H1 (cell line): ENCODE measurements around the gene YBX2. TPM values are rescaled to one million over a fixed set of nuclear protein-coding genes. Genes with fewer than 3 reads are reported as not detected.

Experiments
- CTCF ChIA-PET: fragments of 300-600 bp; sonication (Branson Sonifier 250); formaldehyde crosslinking; loops from one replicate; lab custom pipeline; 2021; ENCODE audit not compliant: partially characterized antibody; lab: Charles Lee
- POLR2A ChIA-PET: fragments of 300-600 bp; sonication (Branson Sonifier 250); formaldehyde crosslinking; loops from one replicate; lab custom pipeline; 2021; ENCODE audit warnings: inconsistent platforms; ENCODE audit not compliant: partially characterized antibody; lab: Charles Lee
- DNase-seq, 2 experiments: peaks; one replicate each; pipeline versions ENCODE4 v3.0.0 to v3.0.0-alpha.2; 2010 to 2022; ENCODE audit warnings: low spot score in 2 of 2, low read depth in 1 of 2, mixed read lengths in 1 of 2
- FAIRE-seq: peaks from 2 replicates; lab custom pipeline; 2011; peaks lifted over from hg19 to GRCh38; lab: Jason Lieb, UNC
- H2AFZ ChIP-seq: 2 replicates; pipeline ENCODE4 v1.8.1; 2012; ENCODE audit warnings: low read length, inconsistent platforms
- H2AK5ac ChIP-seq: 2 replicates; pipeline ENCODE4 v1.6.1; 2013; ENCODE audit warnings: low read depth, low read length
- H2BK120ac ChIP-seq: replicated peaks from 2 replicates; pipeline ENCODE3; 2013; ENCODE audit warnings: low read depth, low read length, inconsistent platforms
- H2BK12ac ChIP-seq: 2 replicates; pipeline ENCODE4 v1.6.1; 2013; ENCODE audit warnings: low read depth, low read length
- H2BK15ac ChIP-seq: 2 replicates; pipeline ENCODE4 v1.6.1; 2013; ENCODE audit warnings: low read length
- H2BK20ac ChIP-seq: 2 replicates; pipeline ENCODE4 v1.6.1; 2013; ENCODE audit warnings: low read length
- H2BK5ac ChIP-seq: 2 replicates; pipeline ENCODE4 v1.6.1; 2013; ENCODE audit warnings: low read depth, low read length
- H3K14ac ChIP-seq: 2 replicates; pipeline ENCODE4 v1.6.1; 2013; ENCODE audit warnings: inconsistent platforms; ENCODE audit not compliant: insufficient read length
- H3K18ac ChIP-seq: 2 replicates; pipeline ENCODE4 v1.6.1; 2013; ENCODE audit warnings: low read length; ENCODE audit errors: extremely low read depth
- H3K23ac ChIP-seq: 2 replicates; pipeline ENCODE4 v1.6.1; 2013; ENCODE audit warnings: inconsistent platforms; ENCODE audit not compliant: insufficient read length
- H3K23me2 ChIP-seq: 2 replicates; pipeline ENCODE4 v1.6.1; 2013; ENCODE audit warnings: low read depth, low read length
- H3K27ac ChIP-seq: 2 replicates; pipeline ENCODE4 v1.6.1; 2011; ENCODE audit warnings: low read depth, low read length, inconsistent platforms
- H3K27me3 ChIP-seq, 4 experiments: replicated peaks in 1 of 4; 1 replicate in 1 of 4; 2 replicates in 3 of 4; pipeline versions ENCODE4 v1.6.1 to v1.8.1; 2011 to 2013; ENCODE audit warnings: low read length in 3 of 4, mild to moderate bottlenecking in 3 of 4, inconsistent platforms in 2 of 4, mixed read lengths in 2 of 4, moderate library complexity in 1 of 4; ENCODE audit not compliant: control insufficient read depth in 3 of 4, insufficient read depth in 3 of 4; ENCODE audit errors: extremely low read depth in 1 of 4
- H3K36me3 ChIP-seq, 4 experiments: 2 replicates each; pipeline versions ENCODE4 v1.6.1 to v1.8.1; 2011 to 2013; ENCODE audit warnings: mild to moderate bottlenecking in 4 of 4, low read length in 3 of 4, moderate library complexity in 2 of 4, control low read depth in 1 of 4, inconsistent platforms in 1 of 4; ENCODE audit not compliant: insufficient read depth in 4 of 4, control insufficient read depth in 2 of 4
- H3K4ac ChIP-seq: replicated peaks from 2 replicates; pipeline ENCODE3; 2013; ENCODE audit warnings: low read length, low read depth, mixed read lengths, inconsistent platforms; ENCODE audit not compliant: insufficient read length
- H3K4me1 ChIP-seq, 4 experiments: replicated peaks in 1 of 4; 1 replicate in 1 of 4; 2 replicates in 3 of 4; pipeline versions ENCODE4 v1.6.1 to v1.8.1; 2011 to 2013; ENCODE audit warnings: low read length in 3 of 4, inconsistent platforms in 2 of 4, mixed read lengths in 1 of 4; ENCODE audit not compliant: insufficient read depth in 4 of 4, control insufficient read depth in 3 of 4
- H3K4me2 ChIP-seq, 2 experiments: 2 replicates each; pipeline versions ENCODE4 v1.6.1 to v1.8.1; 2011 to 2013; ENCODE audit warnings: low read depth in 2 of 2, low read length in 2 of 2, control low read depth in 1 of 2, inconsistent platforms in 1 of 2, mild to moderate bottlenecking in 1 of 2; ENCODE audit not compliant: insufficient read depth in 1 of 2
- H3K4me3 ChIP-seq, 4 experiments: fragments of 200-600, 300-600 bp in 1 of 4; sonication (generic), shearing (Covaris generic), sonication (Bioruptor Twin) in 1 of 4; 2 replicates each; pipeline versions ENCODE4 v1.5.1 to v1.8.1; 2011 to 2016; ENCODE audit warnings: low read length in 4 of 4, low read depth in 3 of 4, control low read depth in 2 of 4, inconsistent platforms in 2 of 4, mild to moderate bottlenecking in 2 of 4, mixed read lengths in 1 of 4, moderate library complexity in 1 of 4; ENCODE audit not compliant: insufficient read depth in 2 of 4; ENCODE audit errors: extremely low read depth in 1 of 4
- H3K56ac ChIP-seq: replicated peaks from 2 replicates; pipeline ENCODE3; 2013; ENCODE audit warnings: low read depth, mild to moderate bottlenecking, mixed read lengths, low read length, inconsistent platforms; ENCODE audit not compliant: insufficient read length
- H3K79me1 ChIP-seq: 2 replicates; pipeline ENCODE4 v1.6.1; 2013; ENCODE audit warnings: low read depth, low read length, control low read depth
- H3K79me2 ChIP-seq, 2 experiments: 2 replicates each; pipeline versions ENCODE4 v1.6.1 to v1.8.1; 2012 to 2013; ENCODE audit warnings: low read length in 2 of 2, mild to moderate bottlenecking in 2 of 2, inconsistent platforms in 1 of 2; ENCODE audit not compliant: insufficient read depth in 2 of 2, control insufficient read depth in 1 of 2
- H3K9ac ChIP-seq, 4 experiments: replicated peaks in 1 of 4; 1 replicate in 1 of 4; 2 replicates in 3 of 4; pipeline versions ENCODE4 v1.6.1 to v1.8.1; 2011 to 2013; ENCODE audit warnings: low read depth in 3 of 4, low read length in 3 of 4, control low read depth in 2 of 4, mild to moderate bottlenecking in 2 of 4, moderate library complexity in 2 of 4, inconsistent platforms in 1 of 4; ENCODE audit errors: extremely low read depth in 1 of 4
- H3K9me3 ChIP-seq, 2 experiments: 2 replicates each; pipeline versions ENCODE4 v1.6.1 to v1.8.1; 2012 to 2013; ENCODE audit warnings: mild to moderate bottlenecking in 2 of 2, moderate library complexity in 2 of 2, control low read depth in 1 of 2, inconsistent platforms in 1 of 2, low read depth in 1 of 2, low read length in 1 of 2, mixed read lengths in 1 of 2; ENCODE audit not compliant: insufficient read depth in 2 of 2
- H4K20me1 ChIP-seq, 2 experiments: replicated peaks in 1 of 2; 2 replicates each; pipeline versions ENCODE3 to v1.8.1; 2011 to 2013; ENCODE audit warnings: inconsistent platforms in 2 of 2, low read length in 2 of 2, mild to moderate bottlenecking in 1 of 2; ENCODE audit not compliant: insufficient read depth in 2 of 2, control insufficient read depth in 1 of 2
- H4K5ac ChIP-seq: 2 replicates; pipeline ENCODE4 v1.6.1; 2013; ENCODE audit warnings: low read length, low read depth, mixed read lengths, inconsistent platforms; ENCODE audit not compliant: insufficient read length
- H4K8ac ChIP-seq: 2 replicates; pipeline ENCODE4 v1.8.0; 2013; ENCODE audit warnings: mild to moderate bottlenecking, moderate library complexity, low read length, inconsistent platforms; ENCODE audit not compliant: insufficient read depth; ENCODE audit errors: extremely low read depth
- H4K91ac ChIP-seq: replicated peaks from 2 replicates; pipeline ENCODE3; 2013; ENCODE audit warnings: low read length, mixed read lengths, inconsistent platforms; ENCODE audit not compliant: insufficient read length
- CHD1 ChIP-seq: IDR thresholded peaks from 2 replicates; pipeline ENCODE4 v1.6.1; 2012; ENCODE audit warnings: low read depth, low read length, improper control_type of control experiment
- CREB1 ChIP-seq: IDR thresholded peaks from 2 replicates; pipeline ENCODE4 v1.6.1; 2012; ENCODE audit warnings: inconsistent platforms
- KDM4A ChIP-seq: IDR thresholded peaks from one replicate; pipeline ENCODE4 v1.7.1; 2012; ENCODE audit warnings: low read depth, mild to moderate bottlenecking, moderate library complexity, low read length, inconsistent platforms; ENCODE audit not compliant: severe bottlenecking
- POLR2AphosphoS5 ChIP-seq: IDR thresholded peaks from 2 replicates; pipeline ENCODE4 v1.6.1; 2011; ENCODE audit warnings: low read depth, low read length
- SIX5 ChIP-seq: IDR thresholded peaks from 2 replicates; pipeline ENCODE4 v1.6.1; 2011; ENCODE audit warnings: mild to moderate bottlenecking, low read depth, low read length
- SP4 ChIP-seq: IDR thresholded peaks from 2 replicates; pipeline ENCODE4 v1.6.1; 2012; ENCODE audit warnings: low read length, inconsistent platforms
- TAF1 ChIP-seq: IDR thresholded peaks from 2 replicates; pipeline ENCODE4 v1.6.1; 2011; ENCODE audit warnings: mild to moderate bottlenecking, low read depth, low read length
- YY1 ChIP-seq: IDR thresholded peaks from 2 replicates; pipeline ENCODE4 v1.6.1; 2011; ENCODE audit warnings: low read depth, mild to moderate bottlenecking, low read length
- WGBS, 2 experiments: shearing (Covaris generic) in 1 of 2; methylation state at CpG; one replicate each; pipeline versions ENCODE4 v1.1.6 to v1.1.7; 2013 to 2015; ENCODE audit warnings: low lambda C conversion rate in 2 of 2, mixed read lengths in 2 of 2, inconsistent platforms in 1 of 2, low coverage in 1 of 2, missing lambda C conversion rate in 1 of 2; ENCODE audit not compliant: insufficient replicate concordance in 2 of 2, insufficient coverage in 1 of 2, insufficient read length in 1 of 2; ENCODE audit errors: extremely low coverage in 1 of 2, missing lambda C conversion rate in 1 of 2; 5-methylcytosine and 5-hydroxymethylcytosine counted together
- polyA plus RNA-seq, 7 experiments: library from polyadenylated mRNA; depleted of rRNA in 3 of 7; stranded (reverse) in 5 of 7; unstranded in 2 of 7; fragments of >200 nt in 5 of 7; fragments of 200-250 nt in 2 of 7; gene quantifications; 1 replicate in 5 of 7; 2 replicates in 1 of 7; 4 replicates in 1 of 7; pipeline versions ENCODE4 v1.2.1 to v1.2.3, GENCODE V29; 2011 to 2013; ENCODE audit warnings: missing spikeins in 2 of 7, mixed read lengths in 2 of 7
- total RNA-seq: library from RNA; stranded (reverse); fragmentation: NEBNext Ultra II Directional; extraction: Animal tissue kit (Norgen Biotek cat#: 25700); gene quantifications from 2 replicates; pipeline ENCODE4 v1.2.1, GENCODE V29; 2021
- TF ChIP-seq, protein P1 (sequence below): IDR thresholded peaks from 2 replicates; pipeline ENCODE4 v1.6.1; 2012; ENCODE audit warnings: inconsistent platforms

Gene YBX2
- total and polyA plus RNA-seq, 2 of the 8 experiments (the other 6 are each of a cell fraction or from before 2014, with no cell fraction given) = 19.2 to 30.5 TPM

DNA sequence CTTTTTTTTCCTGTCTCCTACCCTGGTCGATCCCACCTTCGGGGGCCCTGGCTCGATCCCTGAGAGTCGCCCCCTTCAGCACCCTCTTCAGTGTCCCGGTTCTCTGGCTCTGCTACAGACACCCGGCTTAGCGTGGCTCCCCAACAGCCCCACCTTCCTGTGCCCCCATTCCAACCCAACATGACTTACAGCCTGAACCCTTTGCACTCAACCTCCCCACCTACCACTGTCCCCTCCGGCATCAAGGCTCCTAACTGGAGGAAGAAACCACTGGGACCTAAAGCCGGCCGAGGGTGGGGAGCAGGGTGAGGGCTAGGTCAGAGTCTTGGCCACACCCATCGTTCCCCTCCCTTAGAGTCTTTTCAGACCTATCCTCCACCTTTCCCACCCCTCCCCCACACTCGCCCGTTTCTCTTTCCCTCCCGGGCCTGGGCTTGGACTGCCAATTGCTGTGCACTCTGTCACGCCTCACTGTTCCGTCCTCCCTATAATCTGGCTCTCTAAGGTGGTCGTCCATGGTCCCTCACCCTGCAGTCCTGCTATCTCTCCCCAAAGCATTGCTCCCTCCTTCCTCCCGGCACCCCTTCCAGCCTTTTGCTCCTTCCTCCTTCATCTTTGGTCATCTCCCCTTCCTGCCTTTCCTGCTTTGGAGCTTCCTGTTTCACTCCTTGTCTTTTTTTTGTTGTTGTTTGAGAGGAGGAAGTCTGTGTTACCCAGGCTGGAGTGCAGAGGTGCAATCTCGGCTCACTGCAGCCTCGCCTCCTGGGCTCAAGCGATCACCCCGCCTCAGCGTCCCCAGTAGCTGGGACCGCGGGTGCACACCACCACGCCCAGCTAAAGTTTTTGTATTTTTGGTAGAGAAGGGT is 31.3 kb downstream of the YBX2 start:
- no peak overlapping the region for H3K23ac ChIP-seq
- H3K9ac ChIP-seq = peak overlapping the region; percentile 51 to 73 (median 70)
- H3K27me3 ChIP-seq = no peaks in the 10 kb centered on the region
- H2AFZ ChIP-seq = no peak overlapping the region; the same call in 1 of the 2 replicates
- H3K4me3 ChIP-seq = peak overlapping the region; percentile 93 to 98 (median 96)
- peak overlapping the region; percentile 95 for H2BK5ac ChIP-seq
- peaks cover 0 to 22% (median 12%) of the 10 kb centered on the region in 4 experiments; a peak in 5 of 8 replicates for H3K36me3 ChIP-seq
- 11% methylated on average over 24 of the region's 26 CpGs; no CpG with 5 or more reads in 1 of the 2 experiments for WGBS, 2 experiments
- peak overlapping the region; percentile 18 for H4K91ac ChIP-seq
- no peaks in the 10 kb centered on the region for H3K9me3 ChIP-seq
- H2BK20ac ChIP-seq = 0 out of 2 replicates have a peak overlapping the region, but pooled peaks have one; percentile 23
- peak overlapping the region; percentile 6 for H3K4ac ChIP-seq
- no peak overlapping the region; the same call in none of the 2 replicates for H2AK5ac ChIP-seq
- peak overlapping the region; percentile 94 for H3K18ac ChIP-seq
- ChIA-PET POLR2A (interaction anchor here (0.6 to 13.7 kb wide), 25 partner anchors 12 to 295 kb away, joined by 3 to 159 read pairs (median 4); partner anchors contain the start of genes ACADVL, CTDNEP1, DLG4 and DVL2), CTCF (interaction anchor here (0.8 to 1.6 kb wide), 5 partner anchors 12 to 33 kb away, joined by 3 to 6 read pairs (median 3); partner anchors contain the start of genes CTDNEP1 and SLC2A4)
- H3K4me2 ChIP-seq = peak overlapping the region; percentile 91 to 97
- peaks cover 13% of the 10 kb centered on the region for H3K23me2 ChIP-seq
- peak overlapping the region; percentile 27 for H3K56ac ChIP-seq
- peaks cover 6 to 11% of the 10 kb centered on the region in 2 experiments for H4K20me1 ChIP-seq
- H3K79me1 ChIP-seq = peaks cover 9% of the 10 kb centered on the region
- DNase-seq (peak in 1 of 2 experiments; percentile 88), FAIRE-seq (no peak)
- peak overlapping the region; percentile 20; the same call in 1 of the 2 replicates for H2BK15ac ChIP-seq
- peak overlapping the region; percentile 82 for H3K27ac ChIP-seq
- no peak overlapping the region for H2BK120ac ChIP-seq
- H3K4me1 ChIP-seq = peaks cover 5 to 15% (median 7%) of the 10 kb centered on the region in 4 experiments; a peak in 6 of 7 replicates
- H2BK12ac ChIP-seq = peak overlapping the region; percentile 97
- H3K79me2 ChIP-seq = peaks cover 0 to 31% of the 10 kb centered on the region in 2 experiments; a peak in 2 of 4 replicates
- peak overlapping the region; percentile 68 for H4K5ac ChIP-seq
- no peak overlapping the region for H3K14ac ChIP-seq
- H4K8ac ChIP-seq = peak overlapping the region; percentile 92
- TF ChIP-seq SP4 (no peak; the same call in 1 of the 2 replicates), YY1 (0 out of 2 replicates have a peak, but pooled peaks have one; percentile 21), TAF1 (peak; percentile 55; the same call in 1 of the 2 replicates), KDM4A (no peak), SIX5 (no peak), POLR2AphosphoS5 (peak; percentile 50; the same call in 1 of the 2 replicates), CREB1 (no peak; the same call in 1 of the 2 replicates), CHD1 (no peak)
- TF ChIP-seq, protein P1, sequence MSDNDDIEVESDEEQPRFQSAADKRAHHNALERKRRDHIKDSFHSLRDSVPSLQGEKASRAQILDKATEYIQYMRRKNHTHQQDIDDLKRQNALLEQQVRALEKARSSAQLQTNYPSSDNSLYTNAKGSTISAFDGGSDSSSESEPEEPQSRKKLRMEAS = no peak
